Measurements from ENCODE around the gene ABT1. TPM values are rescaled to one million over a fixed set of nuclear protein-coding genes. Genes with fewer than 3 reads are reported as not detected.

The ABT1 gene
- total RNA-seq, 1 donor from 2014 or later = 15.7 TPM

GRCh38 chr6:26575494-26575939 lies 21.2 kb upstream of the ABT1 start:
- no peak overlapping the region for H3K4me3 ChIP-seq (ENCODE audit: low read depth, low read length)
- no peak for TF ChIP-seq CTCF (conservative IDR thresholded peaks at IDR 0.05; ENCODE audit: low read depth, low read length)
- no peak for DNase-seq (ENCODE audit: low read depth)

- no peak for TF ChIP-seq CTCF (conservative IDR thresholded peaks at IDR 0.05; ENCODE audit: low read depth, low read length)
- DNase-seq (ENCODE audit: low read depth) = no peak
- H3K4me3 ChIP-seq (ENCODE audit: low read depth, low read length) = no peak overlapping the region
These were observed 20.3 kb upstream of the ABT1 start for GRCh38 chr6:26576407-26576843.

- H3K4me3 ChIP-seq (ENCODE audit: low read depth, low read length) = peak overlapping the region; percentile 58
- no peak for DNase-seq (ENCODE audit: low read depth)
- TF ChIP-seq CTCF (conservative IDR thresholded peaks at IDR 0.05; ENCODE audit: low read depth, low read length) = no peak
These were observed 19.6 kb upstream of the ABT1 start for GRCh38 chr6:26576929-26577719.

GRCh38 chr6:26577720-26578072 lies 19.1 kb upstream of the ABT1 start:
- peak overlapping the region; percentile 58 for H3K4me3 ChIP-seq (ENCODE audit: low read depth, low read length)
- no peak for DNase-seq (ENCODE audit: low read depth)

GRCh38 chr6:26578279-26578678 lies 18.5 kb upstream of the ABT1 start:
- TF ChIP-seq CTCF (conservative IDR thresholded peaks at IDR 0.05; ENCODE audit: low read depth, low read length) = no peak
- DNase-seq (ENCODE audit: low read depth) = no peak

More at GRCh38 chr6:26577720-26578072, 19.1 kb upstream of the ABT1 start:
- TF ChIP-seq CTCF (conservative IDR thresholded peaks at IDR 0.05; ENCODE audit: low read depth, low read length) = no peak

GRCh38 chr6:26578741-26579140 lies 18.0 kb upstream of the ABT1 start:
- TF ChIP-seq CTCF (conservative IDR thresholded peaks at IDR 0.05; ENCODE audit: low read depth, low read length) = no peak
- no peak overlapping the region for H3K4me3 ChIP-seq (ENCODE audit: low read depth, low read length)
- DNase-seq (ENCODE audit: low read depth) = no peak

More at GRCh38 chr6:26578279-26578678, 18.5 kb upstream of the ABT1 start:
- H3K4me3 ChIP-seq (ENCODE audit: low read depth, low read length) = no peak overlapping the region
